Cardiac fibroblast (primary cell): ENCODE results near the gene GUCA2B.

Source experiments
- DNase-seq, 2 donors: peaks; one replicate each; pipeline versions ENCODE4 v3.0.0 to v3.0.0-alpha.2; 2010; ENCODE audit warnings: low read depth in 2 of 2
- H3K4me3 ChIP-seq, 2 donors: replicated peaks in 1 of 2; 1 replicate in 1 of 2; 2 replicates in 1 of 2; pipeline ENCODE4 v1.5.1; 2011; ENCODE audit warnings: low read depth in 2 of 2, low read length in 2 of 2, mild to moderate bottlenecking in 2 of 2, moderate library complexity in 1 of 2
- CTCF ChIP-seq: IDR thresholded peaks from one replicate; pipeline ENCODE4 v1.5.1; 2011; ENCODE audit warnings: low read depth, mild to moderate bottlenecking, low read length, inconsistent platforms

The GUCA2B gene

GRCh38 chr1:42172381-42173133 lies 19.3 kb downstream of the GUCA2B start:
- no peak for TF ChIP-seq CTCF
- DNase-seq, result peak; percentile 8 to 41
- H3K4me3 ChIP-seq, result no peak overlapping the region

- peak; percentile 59 to 67 for DNase-seq
- no peak overlapping the region for H3K4me3 ChIP-seq
- TF ChIP-seq CTCF, result peak; percentile 96
Observed at GRCh38 chr1:42173155-42173933, 20.1 kb downstream of the GUCA2B start.

- TF ChIP-seq CTCF, result no peak
- DNase-seq, result peak; percentile 62 to 65
- H3K4me3 ChIP-seq, result no peak overlapping the region
Observed at GRCh38 chr1:42173961-42174735, 20.9 kb downstream of the GUCA2B start.

- no peak for TF ChIP-seq CTCF
- H3K4me3 ChIP-seq, result no peak overlapping the region
- no peak for DNase-seq
Observed at GRCh38 chr1:42175314-42176054, 22.3 kb downstream of the GUCA2B start.

GRCh38 chr1:42176902-42177519 lies 23.8 kb downstream of the GUCA2B start:
- peak; percentile 81 for TF ChIP-seq CTCF
- H3K4me3 ChIP-seq, result no peak overlapping the region
- peak; percentile 63 to 69 for DNase-seq

GRCh38 chr1:42177541-42177981 lies 24.4 kb downstream of the GUCA2B start:
- peak; percentile 72 to 91 for DNase-seq
- H3K4me3 ChIP-seq, result no peak overlapping the region
- no peak for TF ChIP-seq CTCF
